ENCODE results near the gene UBE2O. TPM values are rescaled to one million over a fixed set of nuclear protein-coding genes. Genes with fewer than 3 reads are reported as not detected.

UBE2O gene
- total and polyA plus RNA-seq, 2 experiments from 2014 or later: 30.4 to 79.4 TPM

DNA sequence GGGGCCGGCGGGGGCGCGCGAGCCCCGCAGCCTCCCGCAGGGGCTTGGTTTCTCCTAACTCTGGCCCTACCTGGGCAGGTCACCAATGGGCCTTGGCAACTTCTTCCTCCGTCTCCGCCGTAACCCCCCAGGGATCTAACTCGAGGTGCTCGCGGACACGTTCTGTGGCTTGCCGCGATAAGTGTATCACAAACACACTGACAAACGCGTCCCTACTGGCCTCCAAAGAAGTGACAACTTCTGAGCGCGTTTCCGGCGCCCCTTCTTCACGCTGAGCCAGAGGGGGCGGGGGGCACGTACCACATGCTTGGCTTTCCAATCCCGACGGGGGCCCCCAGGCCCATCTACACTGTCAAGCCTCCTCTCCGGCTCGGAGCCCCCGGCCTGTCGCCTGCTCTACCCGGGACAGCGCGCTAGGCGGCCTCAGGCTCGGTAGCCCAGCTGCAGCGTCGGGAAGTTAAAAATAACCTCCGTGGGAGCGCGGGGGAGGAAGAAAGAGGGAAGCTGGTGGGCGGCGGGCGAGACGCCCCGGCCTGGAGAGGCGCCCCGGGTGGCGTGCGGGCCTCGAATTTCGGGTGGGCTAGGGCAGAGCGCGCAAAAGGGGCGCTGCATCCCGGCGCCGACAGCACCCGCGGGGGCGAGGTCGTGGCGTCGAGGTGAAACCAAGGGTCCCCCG lies 69.3 kb downstream of the UBE2O start:
- DNase-seq (ENCODE audit: low spot score) (peak; percentile 66), ATAC-seq (peak; percentile 13)
- H3K4me2 ChIP-seq: peak overlapping the region; percentile 95
- no peaks in the 10 kb centered on the region for H3K36me3 ChIP-seq (ENCODE audit: insufficient read depth)
- H3K27ac Mint-ChIP-seq: no peak overlapping the region
- TF ChIP-seq, protein P1, sequence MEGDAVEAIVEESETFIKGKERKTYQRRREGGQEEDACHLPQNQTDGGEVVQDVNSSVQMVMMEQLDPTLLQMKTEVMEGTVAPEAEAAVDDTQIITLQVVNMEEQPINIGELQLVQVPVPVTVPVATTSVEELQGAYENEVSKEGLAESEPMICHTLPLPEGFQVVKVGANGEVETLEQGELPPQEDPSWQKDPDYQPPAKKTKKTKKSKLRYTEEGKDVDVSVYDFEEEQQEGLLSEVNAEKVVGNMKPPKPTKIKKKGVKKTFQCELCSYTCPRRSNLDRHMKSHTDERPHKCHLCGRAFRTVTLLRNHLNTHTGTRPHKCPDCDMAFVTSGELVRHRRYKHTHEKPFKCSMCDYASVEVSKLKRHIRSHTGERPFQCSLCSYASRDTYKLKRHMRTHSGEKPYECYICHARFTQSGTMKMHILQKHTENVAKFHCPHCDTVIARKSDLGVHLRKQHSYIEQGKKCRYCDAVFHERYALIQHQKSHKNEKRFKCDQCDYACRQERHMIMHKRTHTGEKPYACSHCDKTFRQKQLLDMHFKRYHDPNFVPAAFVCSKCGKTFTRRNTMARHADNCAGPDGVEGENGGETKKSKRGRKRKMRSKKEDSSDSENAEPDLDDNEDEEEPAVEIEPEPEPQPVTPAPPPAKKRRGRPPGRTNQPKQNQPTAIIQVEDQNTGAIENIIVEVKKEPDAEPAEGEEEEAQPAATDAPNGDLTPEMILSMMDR (conservative IDR thresholded peaks at IDR 0.05; ENCODE audit: low read depth in 2 of 2): no peak
- peak; percentile 71 for TF ChIP-seq EZH2 (IDR thresholded peaks at IDR 0.05; ENCODE audit: low read depth, unreplicated experiment)
- H4K20me1 ChIP-seq (replicated peaks; ENCODE audit: insufficient read depth): no peaks in the 10 kb centered on the region
- H3K27me3 Mint-ChIP-seq (ENCODE audit: insufficient read depth, low read depth, poor library complexity): peaks cover 61% of the 10 kb centered on the region
- peaks cover 12% of the 10 kb centered on the region; the same call in 2 of the 3 replicates for H3K4me1 Mint-ChIP-seq
- peaks cover 5% of the 10 kb centered on the region; the same call in 1 of the 2 replicates for H3F3A ChIP-seq (replicated peaks; ENCODE audit: low read depth)
- H3K27me3 ChIP-seq (ENCODE audit: insufficient read depth): peaks cover 60% of the 10 kb centered on the region
- H3K9me2 ChIP-seq (ENCODE audit: insufficient read depth): no peaks in the 10 kb centered on the region
- H3K4me3 Mint-ChIP-seq: peak overlapping the region; percentile 92
- H3K9me3 Mint-ChIP-seq: no peaks in the 10 kb centered on the region; the same call in 2 of the 3 replicates
- peak overlapping the region; percentile 98 for H2AFZ ChIP-seq
- H3K4me3 ChIP-seq: peak overlapping the region; percentile 84
- no peak overlapping the region for H3K27ac ChIP-seq (ENCODE audit: low read depth)
- no peaks in the 10 kb centered on the region for H3K79me2 ChIP-seq (replicated peaks; ENCODE audit: insufficient read depth)
- H3K36me3 Mint-ChIP-seq (ENCODE audit: low read depth): peaks cover 6% of the 10 kb centered on the region; the same call in 2 of the 3 replicates
- peaks cover 11% of the 10 kb centered on the region for H3K4me1 ChIP-seq (ENCODE audit: insufficient read depth)

DNA sequence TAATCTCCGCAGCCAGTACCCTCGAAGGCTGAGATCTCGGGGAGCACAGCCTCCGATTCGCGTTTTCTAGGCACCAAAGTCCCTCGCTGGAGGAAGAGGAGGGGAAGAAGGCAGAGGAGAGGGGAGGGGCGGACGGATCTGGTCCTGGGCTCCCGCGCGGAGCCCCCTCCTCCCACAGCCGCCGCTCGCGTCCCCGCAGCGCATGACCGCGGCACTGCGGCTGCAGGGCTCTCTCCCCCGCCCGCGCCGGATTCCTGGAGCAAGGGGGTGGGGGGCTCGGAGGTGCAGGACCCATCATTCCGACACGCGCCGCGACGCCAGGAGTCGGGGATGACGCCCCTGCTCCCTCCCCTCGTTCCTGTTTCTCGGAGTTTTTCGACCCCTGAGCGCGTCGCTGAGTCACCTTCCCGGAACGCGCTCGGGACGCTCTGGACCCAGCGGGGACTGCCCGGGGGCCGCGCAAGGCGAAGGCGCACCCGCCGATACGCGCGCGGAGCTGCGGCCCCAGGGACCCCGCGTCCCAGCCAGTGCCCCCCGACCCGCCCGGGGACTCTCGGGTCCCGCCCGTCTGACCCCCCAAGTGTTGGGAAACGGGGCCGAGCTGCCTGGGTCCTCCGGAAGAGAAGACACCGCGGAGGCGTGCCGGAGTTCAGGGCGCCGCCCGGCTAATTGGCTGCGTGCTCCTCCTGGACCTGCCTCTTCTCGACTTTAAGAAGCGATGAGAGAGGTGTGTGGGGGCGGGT lies 70.0 kb downstream of the UBE2O start:
- H4K20me1 ChIP-seq (replicated peaks; ENCODE audit: insufficient read depth): no peaks in the 10 kb centered on the region
- H3K4me2 ChIP-seq: peak overlapping the region; percentile 95
- H3K27me3 ChIP-seq (ENCODE audit: insufficient read depth): peaks cover 60% of the 10 kb centered on the region
- H3K4me1 ChIP-seq (ENCODE audit: insufficient read depth): peaks cover 10% of the 10 kb centered on the region
- peak overlapping the region; percentile 98 for H2AFZ ChIP-seq
- H3K79me2 ChIP-seq (replicated peaks; ENCODE audit: insufficient read depth): no peaks in the 10 kb centered on the region
- H3K4me3 ChIP-seq: peak overlapping the region; percentile 84
- TF ChIP-seq CREB1 (CRISPR knock-in tag; IDR thresholded peaks at IDR 0.05; ENCODE audit: low read depth): 0 out of 2 replicates have a peak, but pooled peaks have one; percentile 20
- no peak for TF ChIP-seq ZNF114 (CRISPR knock-in tag; IDR thresholded peaks at IDR 0.05)
- Mint-ChIP-seq H3K36me3 (ENCODE audit: low read depth) (peaks cover 4% of the 10 kb centered on the region; the same call in 1 of the 3 replicates), H3K4me3 (peak overlapping the region; percentile 92), H3K27ac (peak overlapping the region; percentile 77; the same call in 1 of the 2 replicates), H3K27me3 (ENCODE audit: insufficient read depth, low read depth, poor library complexity) (peaks cover 57% of the 10 kb centered on the region), H3K4me1 (peaks cover 11% of the 10 kb centered on the region; the same call in 1 of the 3 replicates), H3K9me3 (no peaks in the 10 kb centered on the region; the same call in 2 of the 3 replicates)
- H3K36me3 ChIP-seq (ENCODE audit: insufficient read depth): no peaks in the 10 kb centered on the region
- no peaks in the 10 kb centered on the region for H3K9me2 ChIP-seq (ENCODE audit: insufficient read depth)
- H3F3A ChIP-seq (replicated peaks; ENCODE audit: low read depth): peaks cover 5% of the 10 kb centered on the region; the same call in 1 of the 2 replicates
- peak; percentile 36 for ATAC-seq
- peak; percentile 87 for DNase-seq (ENCODE audit: low spot score)
- no peak overlapping the region for H3K27ac ChIP-seq (ENCODE audit: low read depth)

DNA sequence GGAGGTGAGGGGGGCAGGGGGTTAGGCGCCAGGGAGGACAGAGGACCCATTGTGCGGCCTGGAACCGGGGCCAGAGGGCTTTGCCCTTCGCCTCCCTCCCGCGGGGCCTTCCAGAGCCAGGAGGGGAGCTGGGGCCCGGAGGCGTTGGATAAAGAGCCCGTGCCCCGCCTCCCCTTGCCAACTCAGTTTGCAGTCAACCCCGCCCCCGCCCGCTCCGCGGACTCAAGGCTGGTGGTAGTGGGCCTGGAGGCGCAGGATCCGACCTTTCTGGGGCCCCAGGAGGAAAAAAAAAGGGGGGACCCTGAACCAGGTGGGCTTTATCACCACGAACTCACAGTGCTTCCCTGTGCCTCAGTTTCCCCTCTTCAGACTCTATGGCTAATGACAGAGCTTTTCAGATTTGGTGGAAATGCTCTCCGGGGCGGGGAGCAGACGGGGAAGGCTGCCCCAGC lies 70.6 kb downstream of the UBE2O start:
- Mint-ChIP-seq H3K27ac (peak overlapping the region; percentile 77; the same call in 1 of the 2 replicates), H3K9me3 (no peaks in the 10 kb centered on the region; the same call in 1 of the 3 replicates), H3K4me3 (peak overlapping the region; percentile 92), H3K4me1 (peaks cover 11% of the 10 kb centered on the region; the same call in 1 of the 3 replicates), H3K27me3 (ENCODE audit: insufficient read depth, low read depth, poor library complexity) (peaks cover 55% of the 10 kb centered on the region), H3K36me3 (ENCODE audit: low read depth) (peaks cover 3% of the 10 kb centered on the region; the same call in 1 of the 3 replicates)
- no peak overlapping the region for H3K27ac ChIP-seq (ENCODE audit: low read depth)
- ATAC-seq (peak; percentile 20), DNase-seq (ENCODE audit: low spot score) (peak; percentile 79)
- H4K20me1 ChIP-seq (replicated peaks; ENCODE audit: insufficient read depth): no peaks in the 10 kb centered on the region
- peaks cover 5% of the 10 kb centered on the region; the same call in 1 of the 2 replicates for H3F3A ChIP-seq (replicated peaks; ENCODE audit: low read depth)
- TF ChIP-seq, protein P2, sequence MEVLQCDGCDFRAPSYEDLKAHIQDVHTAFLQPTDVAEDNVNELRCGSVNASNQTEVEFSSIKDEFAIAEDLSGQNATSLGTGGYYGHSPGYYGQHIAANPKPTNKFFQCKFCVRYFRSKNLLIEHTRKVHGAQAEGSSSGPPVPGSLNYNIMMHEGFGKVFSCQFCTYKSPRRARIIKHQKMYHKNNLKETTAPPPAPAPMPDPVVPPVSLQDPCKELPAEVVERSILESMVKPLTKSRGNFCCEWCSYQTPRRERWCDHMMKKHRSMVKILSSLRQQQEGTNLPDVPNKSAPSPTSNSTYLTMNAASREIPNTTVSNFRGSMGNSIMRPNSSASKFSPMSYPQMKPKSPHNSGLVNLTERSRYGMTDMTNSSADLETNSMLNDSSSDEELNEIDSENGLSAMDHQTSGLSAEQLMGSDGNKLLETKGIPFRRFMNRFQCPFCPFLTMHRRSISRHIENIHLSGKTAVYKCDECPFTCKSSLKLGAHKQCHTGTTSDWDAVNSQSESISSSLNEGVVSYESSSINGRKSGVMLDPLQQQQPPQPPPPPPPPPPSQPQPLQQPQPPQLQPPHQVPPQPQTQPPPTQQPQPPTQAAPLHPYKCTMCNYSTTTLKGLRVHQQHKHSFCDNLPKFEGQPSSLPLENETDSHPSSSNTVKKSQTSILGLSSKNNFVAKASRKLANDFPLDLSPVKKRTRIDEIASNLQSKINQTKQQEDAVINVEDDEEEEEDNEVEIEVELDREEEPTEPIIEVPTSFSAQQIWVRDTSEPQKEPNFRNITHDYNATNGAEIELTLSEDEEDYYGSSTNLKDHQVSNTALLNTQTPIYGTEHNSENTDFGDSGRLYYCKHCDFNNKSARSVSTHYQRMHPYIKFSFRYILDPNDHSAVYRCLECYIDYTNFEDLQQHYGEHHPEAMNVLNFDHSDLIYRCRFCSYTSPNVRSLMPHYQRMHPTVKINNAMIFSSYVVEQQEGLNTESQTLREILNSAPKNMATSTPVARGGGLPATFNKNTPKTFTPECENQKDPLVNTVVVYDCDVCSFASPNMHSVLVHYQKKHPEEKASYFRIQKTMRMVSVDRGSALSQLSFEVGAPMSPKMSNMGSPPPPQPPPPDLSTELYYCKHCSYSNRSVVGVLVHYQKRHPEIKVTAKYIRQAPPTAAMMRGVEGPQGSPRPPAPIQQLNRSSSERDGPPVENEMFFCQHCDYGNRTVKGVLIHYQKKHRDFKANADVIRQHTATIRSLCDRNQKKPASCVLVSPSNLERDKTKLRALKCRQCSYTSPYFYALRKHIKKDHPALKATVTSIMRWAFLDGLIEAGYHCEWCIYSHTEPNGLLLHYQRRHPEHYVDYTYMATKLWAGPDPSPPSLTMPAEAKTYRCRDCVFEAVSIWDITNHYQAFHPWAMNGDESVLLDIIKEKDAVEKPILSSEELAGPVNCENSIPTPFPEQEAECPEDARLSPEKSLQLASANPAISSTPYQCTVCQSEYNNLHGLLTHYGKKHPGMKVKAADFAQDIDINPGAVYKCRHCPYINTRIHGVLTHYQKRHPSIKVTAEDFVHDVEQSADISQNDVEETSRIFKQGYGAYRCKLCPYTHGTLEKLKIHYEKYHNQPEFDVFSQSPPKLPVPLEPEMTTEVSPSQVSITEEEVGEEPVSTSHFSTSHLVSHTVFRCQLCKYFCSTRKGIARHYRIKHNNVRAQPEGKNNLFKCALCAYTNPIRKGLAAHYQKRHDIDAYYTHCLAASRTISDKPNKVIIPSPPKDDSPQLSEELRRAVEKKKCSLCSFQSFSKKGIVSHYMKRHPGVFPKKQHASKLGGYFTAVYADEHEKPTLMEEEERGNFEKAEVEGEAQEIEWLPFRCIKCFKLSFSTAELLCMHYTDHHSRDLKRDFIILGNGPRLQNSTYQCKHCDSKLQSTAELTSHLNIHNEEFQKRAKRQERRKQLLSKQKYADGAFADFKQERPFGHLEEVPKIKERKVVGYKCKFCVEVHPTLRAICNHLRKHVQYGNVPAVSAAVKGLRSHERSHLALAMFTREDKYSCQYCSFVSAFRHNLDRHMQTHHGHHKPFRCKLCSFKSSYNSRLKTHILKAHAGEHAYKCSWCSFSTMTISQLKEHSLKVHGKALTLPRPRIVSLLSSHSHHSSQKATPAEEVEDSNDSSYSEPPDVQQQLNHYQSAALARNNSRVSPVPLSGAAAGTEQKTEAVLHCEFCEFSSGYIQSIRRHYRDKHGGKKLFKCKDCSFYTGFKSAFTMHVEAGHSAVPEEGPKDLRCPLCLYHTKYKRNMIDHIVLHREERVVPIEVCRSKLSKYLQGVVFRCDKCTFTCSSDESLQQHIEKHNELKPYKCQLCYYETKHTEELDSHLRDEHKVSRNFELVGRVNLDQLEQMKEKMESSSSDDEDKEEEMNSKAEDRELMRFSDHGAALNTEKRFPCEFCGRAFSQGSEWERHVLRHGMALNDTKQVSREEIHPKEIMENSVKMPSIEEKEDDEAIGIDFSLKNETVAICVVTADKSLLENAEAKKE (CRISPR knock-in tag; IDR thresholded peaks at IDR 0.05): no peak
- peak; percentile 22 for TF ChIP-seq EZH2 (IDR thresholded peaks at IDR 0.05; ENCODE audit: low read depth, unreplicated experiment)
- H3K79me2 ChIP-seq (replicated peaks; ENCODE audit: insufficient read depth): no peaks in the 10 kb centered on the region
- no peaks in the 10 kb centered on the region for H3K36me3 ChIP-seq (ENCODE audit: insufficient read depth)
- peaks cover 60% of the 10 kb centered on the region for H3K27me3 ChIP-seq (ENCODE audit: insufficient read depth)
- peak overlapping the region; percentile 84 for H3K4me3 ChIP-seq
- H3K9me2 ChIP-seq (ENCODE audit: insufficient read depth): no peaks in the 10 kb centered on the region
- H2AFZ ChIP-seq: peak overlapping the region; percentile 98
- H3K4me1 ChIP-seq (ENCODE audit: insufficient read depth): peaks cover 10% of the 10 kb centered on the region
- H3K4me2 ChIP-seq: peak overlapping the region; percentile 95

All from GM23338 (cell line).